SU-DHL-6 (cell line): ENCODE results near the gene PELI1.

Experiments used
- H2AFZ ChIP-seq: fragments of 200-600 bp; sonication (generic); 2 replicates; pipeline ENCODE4 v1.6.1; 2014; ENCODE audit warnings: low read depth, mild to moderate bottlenecking, moderate library complexity, mixed read lengths, antibody characterized with exemption, low read length; ENCODE audit not compliant: severe bottlenecking
- H3F3A ChIP-seq: fragments of 200-600 bp; shearing (Covaris generic); 2 replicates; pipeline ENCODE4 v1.6.0; 2016; ENCODE audit warnings: antibody characterized with exemption, mild to moderate bottlenecking; ENCODE audit not compliant: insufficient read depth
- H3K27ac ChIP-seq: fragments of 200-600 bp; sonication (generic); 2 replicates; pipeline ENCODE4 v1.5.1; 2016; ENCODE audit warnings: low read depth, mild to moderate bottlenecking, low read length, moderate library complexity, mixed read lengths
- H3K27me3 ChIP-seq: fragments of 200-600 bp; sonication (generic), shearing (Covaris generic); 2 replicates; pipeline ENCODE4 v1.6.0; 2014; ENCODE audit warnings: mild to moderate bottlenecking, low read length
- H3K36me3 ChIP-seq: fragments of 200-600 bp; sonication (generic); 2 replicates; pipeline ENCODE4 v1.6.1; 2014; ENCODE audit warnings: mild to moderate bottlenecking, low read length, mixed read lengths
- H3K4me2 ChIP-seq: fragments of 300-600, 200-600 bp; shearing (Covaris generic), sonication (generic); 2 replicates; pipeline ENCODE4 v1.6.0; 2014; ENCODE audit warnings: low read length, low read depth, mild to moderate bottlenecking; ENCODE audit not compliant: poor library complexity, severe bottlenecking
- H3K4me3 ChIP-seq: fragments of 200-600 bp; sonication (generic); 2 replicates; pipeline ENCODE4 v1.5.1; 2014; ENCODE audit warnings: antibody characterized with exemption, low read length, mild to moderate bottlenecking, mixed read lengths; ENCODE audit not compliant: insufficient read depth, poor library complexity, severe bottlenecking
- H3K79me2 ChIP-seq: fragments of 200-600 bp; sonication (generic); 2 replicates; pipeline ENCODE4 v1.6.1; 2014; ENCODE audit warnings: mild to moderate bottlenecking, low read length, moderate library complexity; ENCODE audit not compliant: insufficient read depth
- H3K9ac ChIP-seq: fragments of 200-600 bp; sonication (generic); 2 replicates; pipeline ENCODE4 v1.7.0; 2014; ENCODE audit warnings: mild to moderate bottlenecking, low read length
- H3K9me2 ChIP-seq: fragments of 200-600 bp; sonication (generic); replicated peaks from 2 replicates; pipeline ENCODE4 v1.6.1; 2014; ENCODE audit warnings: low read length; ENCODE audit not compliant: insufficient read depth
- H3K9me3 ChIP-seq: fragments of 200-600 bp; sonication (generic); 2 replicates; pipeline ENCODE4 v1.6.1; 2014; ENCODE audit warnings: low read length, mixed read lengths; ENCODE audit not compliant: insufficient read depth
- H4K20me1 ChIP-seq: fragments of 200-600 bp; sonication (generic); 2 replicates; pipeline ENCODE4 v1.6.1; 2014; ENCODE audit warnings: low read depth, mild to moderate bottlenecking, antibody characterized with exemption, low read length, moderate library complexity, mixed read lengths
- EZH2phosphoT487 ChIP-seq: fragments of 200-600 bp; sonication (generic), shearing (Covaris generic); conservative IDR thresholded peaks from 2 replicates; pipeline ENCODE4 v1.6.1; 2018; ENCODE audit warnings: mild to moderate bottlenecking, antibody characterized with exemption, low read length, moderate library complexity, mixed read lengths
- TF ChIP-seq, protein P1 (sequence below): fragments of 200-600 bp; sonication (generic); IDR thresholded peaks from one replicate; pipeline ENCODE4 v1.5.1; 2017; ENCODE audit warnings: antibody characterized with exemption, mild to moderate bottlenecking, low read length, moderate library complexity; ENCODE audit not compliant: insufficient read depth, poor library complexity, severe bottlenecking

Gene PELI1

DNA sequence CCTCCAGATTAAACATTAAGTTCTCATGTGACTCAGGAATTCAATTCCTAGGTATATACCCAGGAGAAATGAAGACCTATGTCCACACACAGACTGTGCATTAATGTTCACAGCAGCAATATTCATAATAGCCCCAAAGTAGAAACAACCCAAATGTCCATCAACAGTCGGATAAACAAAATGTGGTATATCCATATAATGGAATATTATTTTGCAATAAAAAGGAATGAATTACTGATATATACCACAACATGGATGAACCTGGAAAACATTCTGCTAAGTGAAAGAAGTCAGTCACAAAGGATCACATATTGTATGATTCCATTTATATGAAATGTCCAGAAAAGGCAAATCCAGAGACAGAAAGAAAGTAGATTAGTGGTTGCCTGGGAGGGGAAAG lies 20.5 kb downstream of the PELI1 start:
- Histone ChIP-seq H3F3A (peaks cover 90% of the 10 kb centered on the region), H3K36me3 (peaks cover 5% of the 10 kb centered on the region; the same call in 1 of the 2 replicates), H3K9me3 (no peaks in the 10 kb centered on the region), H3K27me3 (no peaks in the 10 kb centered on the region), H3K4me2 (peak overlapping the region; percentile 92), H4K20me1 (peaks cover 19% of the 10 kb centered on the region), H3K27ac (peak overlapping the region; percentile 66; the same call in 1 of the 2 replicates), H3K9me2 (no peaks in the 10 kb centered on the region), H3K9ac (no peak overlapping the region), H3K79me2 (peaks cover 100% of the 10 kb centered on the region), H2AFZ (no peak overlapping the region), H3K4me3 (no peak overlapping the region)
- TF ChIP-seq, protein P1, sequence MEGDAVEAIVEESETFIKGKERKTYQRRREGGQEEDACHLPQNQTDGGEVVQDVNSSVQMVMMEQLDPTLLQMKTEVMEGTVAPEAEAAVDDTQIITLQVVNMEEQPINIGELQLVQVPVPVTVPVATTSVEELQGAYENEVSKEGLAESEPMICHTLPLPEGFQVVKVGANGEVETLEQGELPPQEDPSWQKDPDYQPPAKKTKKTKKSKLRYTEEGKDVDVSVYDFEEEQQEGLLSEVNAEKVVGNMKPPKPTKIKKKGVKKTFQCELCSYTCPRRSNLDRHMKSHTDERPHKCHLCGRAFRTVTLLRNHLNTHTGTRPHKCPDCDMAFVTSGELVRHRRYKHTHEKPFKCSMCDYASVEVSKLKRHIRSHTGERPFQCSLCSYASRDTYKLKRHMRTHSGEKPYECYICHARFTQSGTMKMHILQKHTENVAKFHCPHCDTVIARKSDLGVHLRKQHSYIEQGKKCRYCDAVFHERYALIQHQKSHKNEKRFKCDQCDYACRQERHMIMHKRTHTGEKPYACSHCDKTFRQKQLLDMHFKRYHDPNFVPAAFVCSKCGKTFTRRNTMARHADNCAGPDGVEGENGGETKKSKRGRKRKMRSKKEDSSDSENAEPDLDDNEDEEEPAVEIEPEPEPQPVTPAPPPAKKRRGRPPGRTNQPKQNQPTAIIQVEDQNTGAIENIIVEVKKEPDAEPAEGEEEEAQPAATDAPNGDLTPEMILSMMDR: no peak

DNA sequence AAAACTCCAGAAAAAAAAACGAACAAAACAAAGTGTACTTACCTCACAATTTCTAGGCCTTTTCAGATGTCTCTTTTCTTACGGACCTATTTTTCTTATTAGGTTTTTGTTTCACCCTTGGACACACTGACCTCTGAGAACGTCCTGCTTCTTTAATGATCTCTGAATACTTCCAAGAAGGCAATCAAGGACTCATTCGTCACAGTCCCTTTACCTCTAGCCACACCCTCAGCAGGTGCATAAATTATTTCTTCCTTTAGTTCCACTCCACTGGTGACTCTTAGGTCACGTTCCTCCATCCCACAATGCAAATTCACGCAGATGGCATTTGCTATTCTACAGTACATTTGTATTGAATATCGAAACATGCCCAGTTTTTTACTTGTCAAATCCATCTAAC lies 21.9 kb downstream of the PELI1 start:
- Histone ChIP-seq H4K20me1 (peaks cover 15% of the 10 kb centered on the region), H3K27ac (peak overlapping the region; percentile 66), H2AFZ (no peak overlapping the region), H3K4me2 (peak overlapping the region; percentile 92), H3K9me2 (no peaks in the 10 kb centered on the region), H3K79me2 (peaks cover 100% of the 10 kb centered on the region), H3K9me3 (no peaks in the 10 kb centered on the region), H3K4me3 (peak overlapping the region; percentile 49), H3K27me3 (no peaks in the 10 kb centered on the region), H3F3A (peaks cover 86% of the 10 kb centered on the region), H3K9ac (peak overlapping the region; percentile 21), H3K36me3 (peaks cover 7% of the 10 kb centered on the region)
- TF ChIP-seq, protein P1: no peak
- TF ChIP-seq EZH2phosphoT487: no peak

DNA sequence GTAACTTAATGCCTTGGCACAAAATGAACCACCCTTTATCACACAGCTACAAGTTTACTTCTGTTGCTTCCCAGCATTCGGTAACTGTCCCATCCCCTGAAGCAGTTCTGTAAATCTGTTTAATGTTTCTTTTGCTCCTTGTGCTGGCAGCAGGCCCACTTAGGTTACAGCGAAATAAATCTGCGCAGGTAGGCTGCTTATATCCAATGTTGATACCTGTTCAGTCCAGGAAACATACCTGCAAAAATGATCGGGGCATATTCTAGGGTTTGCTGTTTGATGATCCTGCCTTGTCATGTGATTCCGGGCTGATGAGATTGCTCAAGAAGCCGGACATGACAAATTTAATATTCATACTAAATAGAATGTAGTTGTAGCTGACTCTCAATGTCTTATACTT lies 23.3 kb downstream of the PELI1 start:
- no peaks in the 10 kb centered on the region for H3K9me2 ChIP-seq
- TF ChIP-seq, protein P1: no peak
- no peak for TF ChIP-seq EZH2phosphoT487
- H3K27ac ChIP-seq: peak overlapping the region; percentile 100
- peaks cover 11% of the 10 kb centered on the region for H4K20me1 ChIP-seq
- H3K4me2 ChIP-seq: peak overlapping the region; percentile 92
- H2AFZ ChIP-seq: no peak overlapping the region
- peaks cover 7% of the 10 kb centered on the region for H3K36me3 ChIP-seq
- H3K9me3 ChIP-seq: no peaks in the 10 kb centered on the region
- H3K9ac ChIP-seq: peak overlapping the region; percentile 39
- H3K79me2 ChIP-seq: peaks cover 100% of the 10 kb centered on the region
- H3F3A ChIP-seq: peaks cover 88% of the 10 kb centered on the region
- no peaks in the 10 kb centered on the region for H3K27me3 ChIP-seq
- H3K4me3 ChIP-seq: peak overlapping the region; percentile 49
